ENCODE measurements around the gene ARNT2.

ARNT2 gene

DNA sequence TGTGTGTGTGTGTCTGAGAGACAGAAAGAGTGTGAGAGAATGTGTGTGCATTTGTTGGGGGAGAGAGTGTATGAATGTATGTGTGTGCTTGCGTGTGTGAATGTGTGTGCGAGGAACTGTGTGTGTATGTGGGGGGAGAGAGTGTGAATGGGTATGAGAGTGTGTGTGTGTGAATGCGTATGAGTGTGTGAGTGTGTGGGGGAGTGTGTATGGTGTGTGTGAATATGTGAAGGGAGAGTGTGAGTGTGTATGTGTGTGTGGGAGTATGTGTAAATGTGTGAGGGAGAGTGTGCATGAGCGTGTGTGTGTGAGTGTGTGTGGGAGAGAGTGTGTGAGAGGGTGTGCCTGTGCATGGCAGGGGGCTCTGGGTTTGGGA is 211.2 kb downstream of the ARNT2 start:
- TF ChIP-seq ZC3H10 (CRISPR knock-in tag; IDR thresholded peaks at IDR 0.05) (no peak), CSDC2 (CRISPR knock-in tag; IDR thresholded peaks at IDR 0.05) (no peak), TCF4 (CRISPR knock-in tag; IDR thresholded peaks at IDR 0.05; ENCODE audit: borderline replicate concordance) (no peak)
- ATAC-seq, result no peak

DNA sequence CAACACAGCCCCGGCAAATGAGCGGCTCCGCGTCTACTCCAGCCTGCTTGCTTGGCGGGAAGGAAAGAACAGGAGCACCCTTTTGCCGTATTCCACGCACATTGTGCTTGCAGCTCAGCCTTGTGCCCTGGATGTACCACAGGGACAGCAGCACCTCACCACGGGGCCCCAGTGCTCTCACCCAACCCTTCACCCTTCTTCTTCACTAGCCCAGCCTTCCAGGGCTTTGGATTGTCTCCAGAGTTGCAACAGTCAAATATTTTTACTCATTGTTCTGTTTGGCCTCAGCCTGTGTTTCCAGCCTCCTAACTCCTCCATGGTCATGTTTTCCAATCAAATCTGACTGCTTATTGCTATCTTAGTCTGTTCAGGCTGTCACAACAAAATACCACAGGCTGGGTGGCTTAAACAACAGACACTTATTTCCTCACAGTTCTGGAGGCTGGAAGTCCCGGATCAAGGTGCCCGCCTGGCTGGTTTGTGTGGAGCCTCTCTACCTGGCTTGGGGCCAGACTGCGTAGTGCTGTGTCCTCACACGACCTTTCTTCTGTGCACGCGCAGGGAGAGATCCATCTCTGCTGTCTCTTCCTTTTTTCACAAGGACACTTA is 211.7 kb downstream of the ARNT2 start:
- peak; percentile 83 for ATAC-seq
- peak; percentile 91 for TF ChIP-seq ZNF8 (CRISPR knock-in tag; IDR thresholded peaks at IDR 0.05)
- TF ChIP-seq, protein P1, sequence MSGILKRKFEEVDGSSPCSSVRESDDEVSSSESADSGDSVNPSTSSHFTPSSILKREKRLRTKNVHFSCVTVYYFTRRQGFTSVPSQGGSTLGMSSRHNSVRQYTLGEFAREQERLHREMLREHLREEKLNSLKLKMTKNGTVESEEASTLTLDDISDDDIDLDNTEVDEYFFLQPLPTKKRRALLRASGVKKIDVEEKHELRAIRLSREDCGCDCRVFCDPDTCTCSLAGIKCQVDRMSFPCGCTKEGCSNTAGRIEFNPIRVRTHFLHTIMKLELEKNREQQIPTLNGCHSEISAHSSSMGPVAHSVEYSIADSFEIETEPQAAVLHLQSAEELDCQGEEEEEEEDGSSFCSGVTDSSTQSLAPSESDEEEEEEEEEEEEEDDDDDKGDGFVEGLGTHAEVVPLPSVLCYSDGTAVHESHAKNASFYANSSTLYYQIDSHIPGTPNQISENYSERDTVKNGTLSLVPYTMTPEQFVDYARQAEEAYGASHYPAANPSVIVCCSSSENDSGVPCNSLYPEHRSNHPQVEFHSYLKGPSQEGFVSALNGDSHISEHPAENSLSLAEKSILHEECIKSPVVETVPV (CRISPR knock-in tag; IDR thresholded peaks at IDR 0.05), result no peak
- TF ChIP-seq ZNF565 (CRISPR knock-in tag; conservative IDR thresholded peaks at IDR 0.05; ENCODE audit: low read depth), result no peak
- no peak for TF ChIP-seq GLIS3 (CRISPR knock-in tag; IDR thresholded peaks at IDR 0.05)
- no peak for TF ChIP-seq BACH2 (CRISPR knock-in tag; IDR thresholded peaks at IDR 0.05; ENCODE audit: borderline replicate concordance)
- peak; percentile 68 for TF ChIP-seq ZNF70 (CRISPR knock-in tag; IDR thresholded peaks at IDR 0.05)
- no peak for TF ChIP-seq CSDC2 (CRISPR knock-in tag; IDR thresholded peaks at IDR 0.05)
- no peak for TF ChIP-seq ZFP3 (CRISPR knock-in tag; IDR thresholded peaks at IDR 0.05)
- TF ChIP-seq TCF4 (CRISPR knock-in tag; IDR thresholded peaks at IDR 0.05; ENCODE audit: borderline replicate concordance), result no peak

DNA sequence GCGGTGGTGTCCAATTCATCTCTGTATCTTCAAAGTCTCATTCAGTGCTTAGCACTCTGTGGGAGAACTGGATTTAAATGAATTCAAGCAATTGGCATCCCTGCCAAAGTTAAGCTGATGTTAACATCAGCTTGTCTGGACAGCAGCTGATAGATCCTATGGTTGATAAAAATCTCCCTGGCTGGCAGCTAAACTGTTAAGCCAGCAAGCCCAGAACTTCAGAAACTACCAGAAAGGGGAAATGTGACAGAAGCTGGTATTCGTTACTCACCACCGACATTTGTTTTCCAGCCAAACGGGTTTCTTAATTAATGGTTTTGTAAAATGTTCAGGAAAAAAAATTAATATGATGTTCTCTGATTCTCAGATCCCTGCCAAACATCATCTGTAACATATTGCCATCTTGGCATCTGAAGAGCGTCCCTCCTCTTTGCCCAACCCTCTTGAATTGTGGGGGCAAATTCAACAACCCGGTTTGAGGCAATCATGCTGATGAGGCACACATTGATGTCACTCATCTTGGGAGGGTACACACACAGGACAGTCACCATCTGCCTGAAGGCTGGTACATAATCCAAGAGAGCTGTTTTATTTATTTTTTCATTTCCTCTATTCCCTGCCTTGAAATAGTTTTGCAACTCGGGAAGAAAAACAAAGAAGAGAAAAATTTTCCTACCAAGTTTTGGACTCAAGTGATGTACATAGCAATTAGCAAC is 214.7 kb downstream of the ARNT2 start:
- ATAC-seq, result no peak; the same call in 2 of the 3 replicates
- TF ChIP-seq ZNF8 (CRISPR knock-in tag; IDR thresholded peaks at IDR 0.05) (no peak), ISL1 (CRISPR knock-in tag; IDR thresholded peaks at IDR 0.05) (no peak), OSR1 (CRISPR knock-in tag; IDR thresholded peaks at IDR 0.05) (no peak), PPARA (CRISPR knock-in tag; IDR thresholded peaks at IDR 0.05; ENCODE audit: borderline replicate concordance) (no peak), TOX (CRISPR knock-in tag; IDR thresholded peaks at IDR 0.05; ENCODE audit: borderline replicate concordance) (no peak), ZFP3 (CRISPR knock-in tag; IDR thresholded peaks at IDR 0.05) (no peak), SNAI2 (CRISPR knock-in tag; IDR thresholded peaks at IDR 0.05) (no peak), TCF4 (CRISPR knock-in tag; IDR thresholded peaks at IDR 0.05; ENCODE audit: borderline replicate concordance) (no peak), GLIS3 (CRISPR knock-in tag; IDR thresholded peaks at IDR 0.05) (no peak), ZNF70 (CRISPR knock-in tag; IDR thresholded peaks at IDR 0.05) (no peak), ZFP30 (CRISPR knock-in tag; IDR thresholded peaks at IDR 0.05) (no peak), ARNTL (CRISPR knock-in tag; IDR thresholded peaks at IDR 0.05; ENCODE audit: borderline replicate concordance, low read depth) (no peak), RARB (CRISPR knock-in tag; IDR thresholded peaks at IDR 0.05) (no peak)
- TF ChIP-seq, protein P2, sequence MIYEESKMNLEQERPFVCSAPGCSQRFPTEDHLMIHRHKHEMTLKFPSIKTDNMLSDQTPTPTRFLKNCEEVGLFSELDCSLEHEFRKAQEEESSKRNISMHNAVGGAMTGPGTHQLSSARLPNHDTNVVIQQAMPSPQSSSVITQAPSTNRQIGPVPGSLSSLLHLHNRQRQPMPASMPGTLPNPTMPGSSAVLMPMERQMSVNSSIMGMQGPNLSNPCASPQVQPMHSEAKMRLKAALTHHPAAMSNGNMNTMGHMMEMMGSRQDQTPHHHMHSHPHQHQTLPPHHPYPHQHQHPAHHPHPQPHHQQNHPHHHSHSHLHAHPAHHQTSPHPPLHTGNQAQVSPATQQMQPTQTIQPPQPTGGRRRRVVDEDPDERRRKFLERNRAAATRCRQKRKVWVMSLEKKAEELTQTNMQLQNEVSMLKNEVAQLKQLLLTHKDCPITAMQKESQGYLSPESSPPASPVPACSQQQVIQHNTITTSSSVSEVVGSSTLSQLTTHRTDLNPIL (CRISPR knock-in tag; IDR thresholded peaks at IDR 0.05; ENCODE audit: low read depth), result no peak
- TF ChIP-seq, protein P3, sequence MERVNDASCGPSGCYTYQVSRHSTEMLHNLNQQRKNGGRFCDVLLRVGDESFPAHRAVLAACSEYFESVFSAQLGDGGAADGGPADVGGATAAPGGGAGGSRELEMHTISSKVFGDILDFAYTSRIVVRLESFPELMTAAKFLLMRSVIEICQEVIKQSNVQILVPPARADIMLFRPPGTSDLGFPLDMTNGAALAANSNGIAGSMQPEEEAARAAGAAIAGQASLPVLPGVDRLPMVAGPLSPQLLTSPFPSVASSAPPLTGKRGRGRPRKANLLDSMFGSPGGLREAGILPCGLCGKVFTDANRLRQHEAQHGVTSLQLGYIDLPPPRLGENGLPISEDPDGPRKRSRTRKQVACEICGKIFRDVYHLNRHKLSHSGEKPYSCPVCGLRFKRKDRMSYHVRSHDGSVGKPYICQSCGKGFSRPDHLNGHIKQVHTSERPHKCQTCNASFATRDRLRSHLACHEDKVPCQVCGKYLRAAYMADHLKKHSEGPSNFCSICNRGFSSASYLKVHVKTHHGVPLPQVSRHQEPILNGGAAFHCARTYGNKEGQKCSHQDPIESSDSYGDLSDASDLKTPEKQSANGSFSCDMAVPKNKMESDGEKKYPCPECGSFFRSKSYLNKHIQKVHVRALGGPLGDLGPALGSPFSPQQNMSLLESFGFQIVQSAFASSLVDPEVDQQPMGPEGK (CRISPR knock-in tag; IDR thresholded peaks at IDR 0.05; ENCODE audit: borderline replicate concordance), result no peak
- TF ChIP-seq, protein P1 (CRISPR knock-in tag; IDR thresholded peaks at IDR 0.05), result no peak

DNA sequence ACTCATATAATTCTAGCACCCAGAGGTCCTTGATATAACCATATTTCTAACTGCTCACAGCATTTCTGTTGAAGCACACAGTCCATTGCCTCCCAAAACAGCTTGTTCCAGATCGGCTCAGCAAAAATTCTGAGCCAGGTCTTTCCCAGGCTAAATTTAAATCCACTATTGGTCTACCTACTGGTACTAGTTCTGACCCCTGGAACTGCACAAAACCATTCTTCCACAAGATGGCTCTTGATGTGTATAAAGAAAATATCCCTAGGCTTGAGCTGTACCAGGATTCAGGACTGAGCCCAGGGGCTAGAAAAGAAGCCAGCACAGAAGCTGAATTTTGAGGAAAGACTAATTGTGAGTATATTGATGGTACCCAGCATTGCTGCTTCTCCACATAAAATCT is 215.5 kb downstream of the ARNT2 start:
- no peak for TF ChIP-seq BACH2 (CRISPR knock-in tag; IDR thresholded peaks at IDR 0.05; ENCODE audit: borderline replicate concordance)
- no peak for TF ChIP-seq CSDC2 (CRISPR knock-in tag; IDR thresholded peaks at IDR 0.05)
- no peak for TF ChIP-seq ZNF70 (CRISPR knock-in tag; IDR thresholded peaks at IDR 0.05)
- ATAC-seq, result peak; percentile 69
